ENCODE measurements around the gene EFCAB8.
"Not testable (repeated sequence)": the region's sequence is repeated elsewhere in the genome, so short reads cannot be mapped to it uniquely, and the experiment has no call there.

Gene EFCAB8

GRCh38 chr20:32975121-32975520, 116.4 kb downstream of the EFCAB8 start:
- not testable (repeated sequence) for DNase-seq

- DNase-seq = no peak
Measured at GRCh38 chr20:32975698-32976674, 117.3 kb downstream of the EFCAB8 start.

GRCh38 chr20:32976746-32977145, 118.0 kb downstream of the EFCAB8 start:
- no peak for DNase-seq

GRCh38 chr20:32977281-32978008, 118.7 kb downstream of the EFCAB8 start:
- no peak for DNase-seq

- DNase-seq = no peak
Measured at GRCh38 chr20:32978009-32978335, 119.2 kb downstream of the EFCAB8 start.

- no peak for DNase-seq
Measured at GRCh38 chr20:32979201-32979998, 120.7 kb downstream of the EFCAB8 start.

GRCh38 chr20:32980131-32980941, 121.6 kb downstream of the EFCAB8 start:
- no peak for DNase-seq

- no peak for DNase-seq
Measured at GRCh38 chr20:32980990-32981389, 122.3 kb downstream of the EFCAB8 start.

- no peak for DNase-seq
Measured at GRCh38 chr20:32982617-32983458, 124.1 kb downstream of the EFCAB8 start.

GRCh38 chr20:32983459-32984112, 124.9 kb downstream of the EFCAB8 start:
- DNase-seq = no peak

GRCh38 chr20:32984196-32984595, 125.5 kb downstream of the EFCAB8 start:
- DNase-seq = no peak

- DNase-seq = no peak
Measured at GRCh38 chr20:32984631-32985354, 126.1 kb downstream of the EFCAB8 start.

GRCh38 chr20:32985596-32985995, 126.9 kb downstream of the EFCAB8 start:
- no peak for DNase-seq

GRCh38 chr20:32986331-32986966, 127.7 kb downstream of the EFCAB8 start:
- DNase-seq = no peak

GRCh38 chr20:32987044-32987825, 128.5 kb downstream of the EFCAB8 start:
- DNase-seq = no peak

- no peak for DNase-seq
Measured at GRCh38 chr20:32988008-32988407, 129.3 kb downstream of the EFCAB8 start.

GRCh38 chr20:32989507-32990283, 131.0 kb downstream of the EFCAB8 start:
- no peak for DNase-seq

GRCh38 chr20:32990426-32990825, 131.7 kb downstream of the EFCAB8 start:
- DNase-seq = no peak

All from CD4-positive, alpha-beta T cell treated with Interferon alpha-2 for 1 hour (primary cell).